Prostate gland (tissue), 2 donors: ENCODE measurements around the gene PPM1K. TPM values are rescaled to one million over a fixed set of nuclear protein-coding genes. Genes with fewer than 3 reads are reported as not detected.

ENCODE experiments used
- DNase-seq: peaks from one replicate; pipeline ENCODE4 v3.0.0-alpha.2; 2019; ENCODE audit warnings: low spot score
- H3K27ac ChIP-seq, 2 donors: fragments of 200-600 bp; sonication (generic); 2 replicates each; pipeline ENCODE4 v1.5.1; 2017 to 2019
- H3K27me3 ChIP-seq: fragments of 200-600 bp; sonication (generic); replicated peaks from 2 replicates; pipeline ENCODE4 v1.5.1; 2019; ENCODE audit not compliant: insufficient read depth
- H3K36me3 ChIP-seq, 2 donors: fragments of 200-600 bp; sonication (generic); 1 replicate in 1 of 2; 2 replicates in 1 of 2; pipeline versions ENCODE4 v1.5.1 to v1.8.1; 2017 to 2019
- H3K4me1 ChIP-seq: fragments of 200-600 bp; sonication (generic); replicated peaks from 2 replicates; pipeline ENCODE4 v1.5.1; 2019
- H3K4me3 ChIP-seq, 2 donors: fragments of 200-600 bp; sonication (generic); 2 replicates each; pipeline ENCODE4 v1.5.1; 2017 to 2019
- H3K9me3 ChIP-seq: fragments of 200-600 bp; sonication (generic); 2 replicates; pipeline ENCODE4 v1.5.1; 2017
- POLR2A ChIP-seq: fragments of 450-650 bp; IDR thresholded peaks from one replicate; pipeline ENCODE4 v1.6.1; 2016; ENCODE audit warnings: antibody characterized with exemption, mild to moderate bottlenecking
- POLR2AphosphoS5 ChIP-seq: sonication (generic); formaldehyde crosslinking; IDR thresholded peaks from one replicate; pipeline ENCODE4 v1.6.1; 2017; ENCODE audit warnings: antibody characterized with exemption
- WGBS: methylation state at CpG from one replicate; pipeline ENCODE4 v1.1.5; 2018; 5-methylcytosine and 5-hydroxymethylcytosine counted together
- intact Hi-C: fragments of 100-400 bp; cut with DNase I; formaldehyde crosslinking; loops from one replicate; pipeline ENCODE4 v1.14.2; 2022
- total RNA-seq, 2 donors: library from RNA; depleted of rRNA; stranded (reverse); fragments of >200 nt; gene quantifications; one replicate each; pipeline ENCODE4 v1.1.0, GENCODE V29; 2016
- TF ChIP-seq, protein P1 (sequence below), 4 experiments: fragments of 200-600 bp in 2 of 4; fragments of 450-650 bp in 2 of 4; sonication (generic) in 2 of 4; IDR thresholded peaks; 1 replicate in 3 of 4; 2 replicates in 1 of 4; pipeline ENCODE4 v1.5.1; 2016 to 2019; ENCODE audit warnings: antibody characterized with exemption in 4 of 4, mild to moderate bottlenecking in 2 of 4, moderate library complexity in 2 of 4

The PPM1K gene
- total RNA-seq, 2 donors from 2014 or later = 63.7 to 65.1 TPM

DNA sequence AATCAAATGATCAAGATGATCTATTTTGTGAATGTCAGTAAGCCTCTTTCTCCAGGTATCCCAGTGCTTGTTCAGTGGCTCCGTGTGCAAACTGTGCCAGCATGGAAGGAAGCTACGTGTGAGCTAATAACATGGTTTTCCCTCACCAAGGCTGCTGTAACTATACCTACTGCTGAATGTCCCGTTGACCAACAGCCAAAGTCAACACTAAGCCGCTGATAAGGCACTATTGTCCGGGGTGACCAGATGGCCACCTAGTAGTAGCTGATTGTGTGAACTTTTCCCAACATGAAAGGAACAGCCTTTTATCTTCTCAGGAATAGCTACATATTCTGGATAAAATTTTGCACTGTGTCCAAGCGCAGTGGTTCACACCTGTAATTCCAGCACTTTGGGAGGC, 68.0 kb downstream of the PPM1K start:
- Histone ChIP-seq H3K27me3 (no peaks in the 10 kb centered on the region), H3K36me3 (no peaks in the 10 kb centered on the region), H3K27ac (no peak overlapping the region), H3K4me1 (no peaks in the 10 kb centered on the region), H3K4me3 (no peak overlapping the region), H3K9me3 (no peaks in the 10 kb centered on the region)
- WGBS = 66% methylated on average over 6 of the region's 6 CpGs
- TF ChIP-seq POLR2A (no peak), POLR2AphosphoS5 (no peak)
- TF ChIP-seq, protein P1, sequence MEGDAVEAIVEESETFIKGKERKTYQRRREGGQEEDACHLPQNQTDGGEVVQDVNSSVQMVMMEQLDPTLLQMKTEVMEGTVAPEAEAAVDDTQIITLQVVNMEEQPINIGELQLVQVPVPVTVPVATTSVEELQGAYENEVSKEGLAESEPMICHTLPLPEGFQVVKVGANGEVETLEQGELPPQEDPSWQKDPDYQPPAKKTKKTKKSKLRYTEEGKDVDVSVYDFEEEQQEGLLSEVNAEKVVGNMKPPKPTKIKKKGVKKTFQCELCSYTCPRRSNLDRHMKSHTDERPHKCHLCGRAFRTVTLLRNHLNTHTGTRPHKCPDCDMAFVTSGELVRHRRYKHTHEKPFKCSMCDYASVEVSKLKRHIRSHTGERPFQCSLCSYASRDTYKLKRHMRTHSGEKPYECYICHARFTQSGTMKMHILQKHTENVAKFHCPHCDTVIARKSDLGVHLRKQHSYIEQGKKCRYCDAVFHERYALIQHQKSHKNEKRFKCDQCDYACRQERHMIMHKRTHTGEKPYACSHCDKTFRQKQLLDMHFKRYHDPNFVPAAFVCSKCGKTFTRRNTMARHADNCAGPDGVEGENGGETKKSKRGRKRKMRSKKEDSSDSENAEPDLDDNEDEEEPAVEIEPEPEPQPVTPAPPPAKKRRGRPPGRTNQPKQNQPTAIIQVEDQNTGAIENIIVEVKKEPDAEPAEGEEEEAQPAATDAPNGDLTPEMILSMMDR (IDR thresholded peaks at IDR 0.05) = no peak
- no peak for DNase-seq
- intact Hi-C loops = loop anchor here (5.0 kb wide), 2 partner anchors 151 to 184 kb away; no protein-coding TSS in a partner anchor

DNA sequence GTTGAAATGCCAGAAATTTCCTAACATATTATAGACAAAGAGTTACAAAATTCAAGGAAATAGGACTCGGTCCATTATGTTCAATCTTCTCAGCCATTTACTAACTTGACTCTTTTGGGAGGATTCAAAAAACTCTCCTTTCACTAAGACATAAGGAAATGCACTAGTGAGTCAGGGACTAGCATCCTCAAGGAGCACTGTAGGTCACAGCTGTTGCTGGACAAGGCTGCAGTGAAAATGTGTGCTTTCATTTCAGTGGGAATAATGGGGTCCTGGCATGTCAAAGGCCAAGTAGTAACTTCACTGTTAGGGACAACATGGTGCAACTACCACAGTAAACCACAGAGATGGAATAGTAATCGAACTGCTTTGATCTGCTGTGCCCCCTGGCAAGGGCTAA, 69.0 kb downstream of the PPM1K start:
- Histone ChIP-seq H3K27me3 (no peaks in the 10 kb centered on the region), H3K4me1 (no peaks in the 10 kb centered on the region), H3K27ac (no peak overlapping the region), H3K9me3 (no peaks in the 10 kb centered on the region), H3K4me3 (no peak overlapping the region), H3K36me3 (no peaks in the 10 kb centered on the region)
- no peak for DNase-seq
- intact Hi-C loops = loop anchor here (5.0 kb wide), 2 partner anchors 152 to 183 kb away; no protein-coding TSS in a partner anchor
- whole genome bisulfite sequencing = 75% methylated on average over 2 of the region's 2 CpGs
- TF ChIP-seq POLR2A = no peak
- TF ChIP-seq POLR2AphosphoS5 = no peak
- TF ChIP-seq, protein P1 (IDR thresholded peaks at IDR 0.05) = no peak

DNA sequence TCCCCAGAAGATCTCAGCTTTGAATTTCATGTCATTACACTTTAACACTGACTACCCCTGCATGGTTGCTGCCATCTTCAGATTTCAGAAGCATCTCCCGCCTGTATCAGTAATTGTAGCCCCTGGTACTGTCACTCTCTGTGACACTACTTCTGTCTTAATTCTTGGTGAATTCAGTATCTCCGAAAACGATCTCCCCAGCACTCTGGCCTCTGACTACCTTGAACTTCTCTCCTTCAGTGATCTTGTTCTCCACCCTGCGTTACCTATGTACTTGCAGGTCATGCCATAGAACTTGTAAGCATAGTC, 72.2 kb downstream of the PPM1K start:
- H3K9me3 ChIP-seq = no peaks in the 10 kb centered on the region
- H3K27ac ChIP-seq = no peak overlapping the region
- TF ChIP-seq, protein P1 (IDR thresholded peaks at IDR 0.05) = no peak
- no peak for TF ChIP-seq POLR2A
- no peak for TF ChIP-seq POLR2AphosphoS5
- H3K36me3 ChIP-seq = no peaks in the 10 kb centered on the region
- 59% methylated on average over 4 of the region's 4 CpGs for WGBS
- intact Hi-C loops = loop anchor here (5.0 kb wide), 1 partner anchor 355 kb away; no protein-coding TSS in a partner anchor
- no peak for DNase-seq
- H3K4me3 ChIP-seq = no peak overlapping the region
- no peaks in the 10 kb centered on the region for H3K27me3 ChIP-seq
- H3K4me1 ChIP-seq = no peaks in the 10 kb centered on the region

DNA sequence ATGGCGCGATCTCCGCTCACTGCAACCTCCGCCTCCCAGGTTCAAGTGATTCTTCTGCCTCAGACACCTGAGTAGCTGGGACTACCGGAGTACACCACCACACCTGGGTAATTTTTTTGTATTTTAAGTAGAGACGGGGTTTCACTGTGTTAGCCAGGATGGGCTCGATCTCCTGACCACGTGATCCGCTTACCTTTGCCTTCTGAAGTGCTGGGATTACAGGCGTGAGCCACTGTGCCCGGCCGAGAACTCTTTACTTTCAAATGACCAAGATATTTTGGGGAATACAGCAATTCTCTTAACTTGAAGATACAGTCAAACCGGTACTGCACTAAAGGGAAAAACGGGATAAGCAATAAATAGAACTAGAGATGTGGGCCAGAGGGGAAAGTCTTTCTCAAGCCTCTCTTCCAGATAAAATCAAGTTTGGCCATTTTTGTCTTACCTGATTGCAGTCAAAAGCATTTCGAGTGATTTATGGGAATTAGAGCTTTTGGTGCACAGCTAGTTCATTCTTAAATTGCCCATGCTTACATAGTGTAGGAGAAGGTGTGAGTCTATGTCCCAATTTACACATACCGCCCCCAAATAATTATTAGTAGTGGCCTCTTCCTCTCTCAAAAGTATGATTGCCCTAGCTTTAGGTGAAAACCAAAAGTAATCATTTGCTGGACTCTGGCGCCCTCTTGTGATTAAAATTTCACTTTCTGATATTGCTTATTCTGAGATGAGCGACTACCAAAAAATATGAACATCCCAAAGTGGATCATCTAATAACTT, 72.7 kb downstream of the PPM1K start:
- H3K9me3 ChIP-seq = no peaks in the 10 kb centered on the region
- no peak overlapping the region for H3K4me3 ChIP-seq
- intact Hi-C loops = loop anchor here (5.0 kb wide), 1 partner anchor 354 kb away; no protein-coding TSS in a partner anchor
- H3K36me3 ChIP-seq = no peaks in the 10 kb centered on the region
- peak; percentile 47 for DNase-seq
- H3K27me3 ChIP-seq = no peaks in the 10 kb centered on the region
- 57% methylated on average over 18 of the region's 18 CpGs for WGBS
- no peak overlapping the region for H3K27ac ChIP-seq
- H3K4me1 ChIP-seq = no peaks in the 10 kb centered on the region
- TF ChIP-seq, protein P1 (IDR thresholded peaks at IDR 0.05) = peak in 3 of 4 experiments; percentile 77 to 84 (median 78)
- no peak for TF ChIP-seq POLR2A
- TF ChIP-seq POLR2AphosphoS5 = no peak

DNA sequence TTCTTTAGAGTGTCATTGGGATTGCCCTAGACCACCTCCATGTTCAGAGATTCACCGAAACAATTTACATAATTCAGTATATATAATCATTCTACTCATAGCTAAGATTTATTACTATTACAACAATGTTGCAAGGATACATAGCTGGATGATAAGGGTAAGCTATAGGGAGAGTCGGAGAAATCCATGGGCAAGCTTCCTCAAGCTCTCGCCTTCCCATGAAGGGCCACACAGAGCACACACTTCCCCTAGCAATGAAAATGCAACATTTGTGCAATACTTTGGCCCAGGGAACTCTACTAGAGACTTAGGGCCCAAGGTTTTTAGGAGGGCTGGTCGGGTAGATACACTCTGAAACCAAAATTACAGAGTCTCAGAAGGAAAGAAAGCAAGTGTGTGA, 76.2 kb downstream of the PPM1K start:
- no peak for DNase-seq
- intact Hi-C loops = no loop called here
- WGBS = 75% methylated on average over 4 of the region's 4 CpGs
- Histone ChIP-seq H3K36me3 (no peaks in the 10 kb centered on the region), H3K4me3 (no peak overlapping the region), H3K27ac (no peak overlapping the region), H3K27me3 (no peaks in the 10 kb centered on the region), H3K9me3 (no peaks in the 10 kb centered on the region), H3K4me1 (peaks cover 6% of the 10 kb centered on the region)
- TF ChIP-seq, protein P1 (IDR thresholded peaks at IDR 0.05) = no peak
- TF ChIP-seq POLR2AphosphoS5 = no peak
- no peak for TF ChIP-seq POLR2A
